Measurements from ENCODE around the gene MDFIC.

DNA sequence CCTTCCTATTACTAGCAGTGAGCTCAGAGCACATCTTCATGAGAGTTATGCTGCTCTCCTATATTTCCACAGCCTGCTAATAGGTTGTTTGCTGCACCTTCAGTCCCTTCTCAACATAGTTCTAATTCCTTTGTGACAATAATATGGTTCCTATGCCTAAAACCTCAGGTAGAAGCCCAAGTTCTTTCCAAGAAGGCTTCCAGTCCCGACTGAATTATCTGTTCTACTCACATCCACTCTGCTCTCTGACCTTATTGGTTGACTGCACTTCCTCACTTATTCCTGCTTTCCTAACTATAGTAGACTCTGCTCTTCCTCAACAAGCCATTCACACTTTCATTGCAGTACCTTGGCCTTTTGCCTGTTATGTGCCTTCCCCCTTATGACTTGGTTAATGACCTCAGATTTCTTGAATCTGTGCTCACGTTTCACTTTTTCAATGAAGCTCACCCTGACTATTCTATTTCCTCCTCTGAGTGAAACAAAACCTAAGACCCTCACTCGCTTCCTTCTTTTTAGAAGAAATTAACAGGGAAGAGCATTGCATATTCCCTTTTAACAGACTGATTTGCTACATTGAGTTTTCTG, 132.7 kb downstream of the MDFIC start:
- no peak for TF ChIP-seq CTCF (IDR thresholded peaks at IDR 0.05; ENCODE audit: poor library complexity)
- TF ChIP-seq EZH2 (IDR thresholded peaks at IDR 0.05; ENCODE audit: borderline replicate concordance), result no peak

All from hepatocyte (in vitro differentiated cells).